GM21423 (cell line): Measurements from ENCODE around the gene CKAP4.

ENCODE experiments used
- ATAC-seq: cut with Tn5 transposase; IDR thresholded peaks from one replicate; pipeline ENCODE4 v1.9.1; 2021; ENCODE audit warnings: mild to moderate bottlenecking, moderate library complexity; ENCODE audit not compliant: unreplicated experiment

The CKAP4 gene

DNA sequence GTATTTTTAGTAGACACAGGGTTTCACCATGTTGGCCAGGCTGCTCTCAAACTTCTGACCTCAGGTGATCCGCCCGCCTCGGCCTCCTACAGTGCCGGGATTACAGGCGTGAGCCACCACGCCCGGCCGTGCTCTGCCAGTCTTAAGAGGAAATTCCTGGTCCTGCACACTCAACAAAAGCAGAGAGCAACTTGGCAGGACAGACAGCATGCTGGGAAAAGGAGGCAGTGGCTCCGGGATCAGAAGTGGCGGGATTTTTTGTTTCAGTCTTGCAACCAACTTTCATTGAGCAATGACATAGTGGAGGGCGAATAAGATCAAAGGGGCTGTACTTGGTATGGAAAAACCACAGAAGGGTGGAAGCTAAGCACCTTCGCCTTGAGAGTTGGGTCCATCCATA lies 2.1 kb downstream of the CKAP4 start:
- ATAC-seq, result no peak

DNA sequence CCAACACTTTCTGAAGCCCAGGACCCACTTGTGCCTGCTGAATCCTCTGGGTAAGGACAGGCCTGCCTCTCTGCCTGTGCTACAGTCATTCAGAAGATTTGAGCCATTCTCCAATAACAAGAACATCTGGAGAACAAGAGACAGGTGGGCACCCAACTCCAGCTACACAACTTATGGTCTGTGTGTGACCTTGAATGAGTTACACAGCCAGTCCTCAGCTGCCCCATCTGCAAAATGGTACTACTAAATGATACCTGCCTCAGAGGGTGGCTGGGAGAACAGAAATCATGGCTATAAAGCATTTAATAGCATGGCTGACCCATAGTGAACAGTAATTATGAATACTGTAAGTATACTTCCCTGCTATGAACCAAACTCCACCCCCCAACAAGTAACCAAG lies 4.2 kb downstream of the CKAP4 start:
- ATAC-seq, result no peak

DNA sequence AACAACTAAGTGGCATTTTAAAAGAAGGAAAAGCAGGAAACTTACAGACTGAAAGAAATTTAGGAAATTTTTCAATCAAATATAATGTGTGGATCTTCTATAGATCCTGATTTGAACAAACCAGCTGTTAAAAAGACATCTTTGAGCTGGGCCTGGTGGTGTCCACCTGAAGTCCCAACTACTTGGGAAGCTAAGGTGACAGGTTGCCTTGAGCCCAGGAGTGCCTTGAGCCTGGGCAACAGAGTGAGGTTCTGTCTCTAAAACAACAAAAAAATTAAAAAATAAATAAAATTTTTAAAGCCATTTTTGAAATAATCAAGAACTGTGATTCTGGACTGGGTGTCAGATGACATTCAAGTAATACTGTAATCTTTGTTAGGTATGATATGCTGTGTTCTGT lies 7.0 kb downstream of the CKAP4 start:
- ATAC-seq, result no peak

DNA sequence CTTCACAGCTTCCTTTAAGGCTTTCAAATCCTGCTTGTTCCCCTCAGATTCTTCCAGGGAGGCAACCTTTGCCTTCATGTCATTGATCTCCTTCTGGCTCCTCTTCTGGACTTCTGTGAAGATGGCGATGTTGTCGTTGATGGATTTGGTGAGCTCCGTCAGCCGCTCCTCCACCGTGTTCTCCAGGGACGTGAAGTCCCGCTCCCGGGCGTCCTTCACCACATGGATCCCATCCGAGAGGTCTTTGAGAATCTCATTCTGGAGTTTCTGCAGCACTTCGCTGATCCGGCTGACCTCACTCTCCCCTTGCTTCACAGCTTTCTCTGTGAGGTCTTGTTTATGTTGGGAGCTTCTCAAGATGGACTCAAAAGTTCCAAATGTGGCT lies 7.9 kb downstream of the CKAP4 start:
- ATAC-seq, result no peak

DNA sequence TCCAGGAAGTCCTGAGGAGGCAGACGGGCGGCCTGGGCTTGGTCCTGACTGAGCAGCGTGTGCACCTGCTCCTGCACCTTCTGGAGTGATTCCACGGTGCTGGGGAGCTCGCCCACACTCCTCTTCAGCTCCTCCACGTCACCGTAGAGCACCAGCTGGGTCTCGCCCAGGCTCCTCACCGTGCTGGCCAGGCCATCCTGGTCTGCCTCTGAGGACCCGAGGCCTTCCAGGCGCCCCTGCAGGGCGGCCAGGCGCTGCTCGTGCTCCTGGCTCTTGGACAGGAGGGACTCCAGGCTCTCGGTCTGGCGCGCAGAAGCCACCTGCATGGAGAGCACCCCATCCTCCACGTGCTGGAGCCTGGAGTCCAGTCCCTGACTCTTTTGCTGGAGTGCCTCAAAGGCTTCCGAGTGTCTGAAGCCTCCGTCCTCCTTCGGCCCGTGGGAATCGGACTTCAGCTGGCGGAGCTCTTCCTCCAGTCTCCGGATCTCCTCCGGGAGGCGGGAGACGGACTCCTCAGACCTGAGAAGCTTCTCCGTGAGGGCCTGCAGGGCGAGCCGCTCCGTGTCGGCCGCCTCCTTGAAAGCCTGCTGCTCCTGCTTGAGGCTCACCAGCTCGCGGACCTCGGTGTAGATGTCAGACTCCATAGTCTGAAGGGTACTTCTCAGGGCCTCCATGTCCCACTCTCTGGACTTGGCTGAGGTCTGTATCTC lies 8.4 kb downstream of the CKAP4 start:
- no peak for ATAC-seq

DNA sequence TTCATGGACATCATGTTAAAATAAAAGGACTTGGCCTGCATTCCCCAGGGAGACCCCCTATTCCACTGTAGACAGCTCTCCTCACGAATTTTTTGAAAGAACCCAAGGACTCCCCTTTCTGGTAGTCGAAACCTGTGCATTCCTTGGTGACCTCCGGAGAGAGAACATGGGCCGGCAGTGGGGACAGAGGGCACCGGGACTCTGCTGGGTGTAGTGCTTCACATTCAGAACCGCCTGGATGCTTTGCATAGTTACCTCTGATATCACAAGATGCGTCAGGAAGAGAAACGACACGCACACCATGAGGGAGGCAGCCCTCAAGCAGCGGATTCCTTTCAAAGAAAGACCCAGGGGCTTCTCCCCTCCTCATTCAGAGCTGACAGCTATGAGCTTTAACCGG lies 9.7 kb downstream of the CKAP4 start:
- no peak for ATAC-seq

DNA sequence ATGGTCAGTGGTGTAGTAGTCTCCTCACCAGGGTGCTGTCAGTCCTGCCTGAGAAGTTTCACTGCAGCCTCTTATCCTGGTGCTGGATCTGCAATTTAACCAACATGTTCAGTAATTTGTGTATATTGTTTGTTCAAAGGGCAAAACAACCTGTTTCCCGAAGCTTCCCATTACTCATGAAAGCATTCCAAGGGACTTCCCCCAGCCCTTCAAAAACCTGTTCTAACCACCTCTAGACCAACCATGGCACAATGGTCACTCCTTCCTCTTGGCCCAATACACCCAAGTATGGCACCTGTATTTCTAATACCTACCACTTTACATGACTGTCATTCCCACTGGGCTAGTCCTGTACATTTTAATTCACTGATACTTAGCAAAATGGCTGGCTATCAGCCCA lies 12.1 kb downstream of the CKAP4 start:
- ATAC-seq, result no peak

DNA sequence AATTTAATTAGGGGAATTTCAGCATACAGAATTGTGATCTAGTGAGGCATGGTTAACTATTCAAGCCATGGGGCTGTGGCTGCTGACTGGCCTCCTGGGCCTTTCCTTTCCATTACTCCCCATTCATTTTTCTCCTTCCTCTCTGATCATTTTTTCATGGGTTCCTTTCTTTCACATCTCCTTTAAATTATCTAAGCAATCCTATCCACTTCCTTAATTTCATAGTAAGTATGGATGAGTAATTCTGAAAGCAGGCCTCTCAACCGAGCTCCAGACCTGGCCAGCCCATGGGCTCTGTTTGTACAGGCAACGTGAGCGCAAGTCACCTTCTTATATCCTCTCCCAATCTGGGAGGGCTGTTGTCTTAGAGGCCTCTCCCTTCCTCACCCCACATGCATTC lies 13.4 kb downstream of the CKAP4 start:
- ATAC-seq, result no peak

DNA sequence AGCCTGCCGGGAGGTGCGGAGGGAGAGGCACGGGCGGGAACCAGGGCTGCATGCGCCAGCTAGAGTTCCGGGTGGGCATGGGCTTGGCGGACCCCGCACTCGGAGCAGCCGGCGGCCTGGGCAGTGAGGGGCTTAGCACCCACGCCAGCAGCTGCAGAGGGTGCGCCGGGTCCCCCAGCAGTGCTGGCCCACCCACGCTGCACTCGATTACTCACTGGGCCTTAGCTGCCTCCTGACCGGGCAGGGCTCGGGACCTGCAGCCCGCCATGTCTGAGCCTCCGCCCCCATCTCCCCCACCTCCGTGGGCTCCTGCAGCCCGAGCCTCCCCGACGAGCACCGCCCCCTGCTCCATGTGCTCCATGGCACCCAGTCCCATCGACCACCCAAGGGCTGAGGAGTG lies 14.8 kb downstream of the CKAP4 start:
- no peak for ATAC-seq

DNA sequence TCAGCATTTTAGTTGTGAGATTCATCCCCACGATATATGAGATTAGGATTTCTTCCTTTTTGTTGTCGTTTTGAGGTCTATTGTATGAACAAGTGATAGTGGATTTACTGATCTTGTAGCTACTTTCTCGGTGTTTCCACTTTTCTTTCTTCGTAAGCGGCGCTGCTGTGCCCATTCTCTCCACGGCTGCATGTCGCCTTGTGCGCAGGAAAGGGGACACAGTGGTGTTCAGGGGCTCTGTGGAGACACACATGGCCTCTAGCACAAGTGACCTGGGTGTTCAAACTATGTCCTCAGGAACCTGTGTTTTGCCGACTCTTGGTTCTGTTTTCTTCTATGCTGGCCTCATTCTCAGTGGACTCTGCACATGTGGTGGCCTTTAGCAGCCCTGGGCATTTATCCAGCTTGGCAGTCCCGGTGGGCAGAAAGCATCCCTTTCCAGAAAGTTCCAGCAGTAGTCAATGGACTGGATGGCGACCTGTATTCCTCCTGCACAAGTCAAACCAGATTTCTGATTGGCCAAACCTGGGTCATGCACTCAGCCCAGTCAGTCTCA lies 18.7 kb downstream of the CKAP4 start:
- ATAC-seq, result no peak

DNA sequence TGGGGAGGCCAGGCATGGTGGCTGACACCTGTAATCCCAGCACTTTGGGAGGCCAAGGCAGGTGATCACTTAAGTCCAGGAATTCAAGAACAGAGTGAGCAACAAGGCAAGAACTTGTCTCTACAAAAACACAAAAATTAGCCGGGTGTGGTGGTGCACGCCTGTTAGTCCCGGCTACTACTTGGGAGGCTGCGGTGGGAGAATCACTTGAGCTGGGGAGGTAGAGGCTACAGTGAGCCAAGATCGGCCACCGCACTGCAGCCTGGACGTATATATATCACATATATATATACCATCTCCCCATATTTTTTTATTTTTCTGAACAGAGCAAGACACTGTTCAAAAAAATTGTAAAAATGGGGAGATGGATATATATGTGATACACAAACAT lies 19.5 kb downstream of the CKAP4 start:
- no peak for ATAC-seq

DNA sequence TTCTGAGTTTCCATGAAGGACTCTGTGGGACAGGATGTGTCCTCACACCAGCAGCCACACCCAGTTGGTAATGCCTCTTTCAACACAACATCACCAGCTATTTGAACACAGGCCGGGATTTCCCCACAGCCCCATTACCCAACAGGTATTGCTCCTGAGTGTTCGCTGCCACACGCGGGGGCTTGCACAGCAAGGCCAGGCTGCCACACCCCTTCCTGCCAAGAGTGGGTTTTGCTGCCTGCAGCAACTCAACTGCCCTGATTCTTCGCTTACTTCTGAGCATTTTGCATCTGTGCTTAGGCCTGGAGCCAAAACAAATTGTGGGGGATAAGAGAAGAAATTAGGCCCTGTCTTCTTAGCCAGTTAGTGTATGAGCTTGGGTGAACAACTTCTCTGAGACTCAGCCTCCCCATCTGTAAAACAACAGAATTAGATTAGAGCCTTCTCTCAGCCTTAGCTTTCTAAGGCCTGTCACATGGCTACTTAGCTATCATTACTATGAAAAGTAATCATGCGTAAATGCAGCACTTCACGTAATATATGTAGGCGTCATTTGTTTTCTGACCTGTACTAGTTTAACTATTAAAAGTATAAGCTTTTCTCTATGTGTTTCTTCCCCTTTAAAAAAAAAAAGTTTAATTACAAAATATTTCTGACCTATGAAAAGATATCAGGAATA lies 20.0 kb downstream of the CKAP4 start:
- ATAC-seq, result no peak

DNA sequence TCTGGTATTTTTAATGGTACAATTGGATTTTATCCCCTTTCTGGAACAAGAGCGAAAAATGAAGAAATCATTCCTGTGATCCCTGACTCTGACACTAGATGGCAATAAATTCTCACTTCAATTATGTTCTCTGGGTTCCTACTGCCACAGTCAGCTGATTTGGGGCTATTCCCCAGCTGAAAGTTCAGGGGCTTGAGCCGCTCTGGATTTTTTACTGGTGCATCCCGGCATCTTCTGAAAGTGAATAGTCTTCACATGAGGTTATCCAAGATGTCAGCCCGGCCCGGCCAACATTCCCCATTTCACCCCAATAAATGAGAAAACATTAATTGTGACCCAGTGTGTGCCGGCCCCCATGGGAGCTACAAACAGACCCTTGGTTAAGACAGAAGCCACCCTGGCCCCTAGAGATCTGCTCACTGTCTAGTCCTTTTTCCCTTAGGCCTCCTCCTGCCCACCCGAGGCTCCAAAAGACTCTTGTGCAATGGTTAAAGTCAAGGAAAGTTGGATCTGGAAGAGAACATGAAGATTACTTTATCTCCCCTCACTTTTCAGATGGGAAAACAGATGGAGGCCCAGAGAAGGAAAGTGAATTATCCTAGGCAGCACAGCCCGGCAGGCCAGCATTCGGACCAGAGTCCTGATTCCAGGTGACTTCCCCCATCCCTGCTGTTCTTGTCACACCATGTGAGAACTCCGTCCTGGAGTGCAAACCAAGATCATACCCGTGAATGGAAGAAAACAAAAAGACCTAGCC lies 20.8 kb downstream of the CKAP4 start:
- ATAC-seq, result no peak

DNA sequence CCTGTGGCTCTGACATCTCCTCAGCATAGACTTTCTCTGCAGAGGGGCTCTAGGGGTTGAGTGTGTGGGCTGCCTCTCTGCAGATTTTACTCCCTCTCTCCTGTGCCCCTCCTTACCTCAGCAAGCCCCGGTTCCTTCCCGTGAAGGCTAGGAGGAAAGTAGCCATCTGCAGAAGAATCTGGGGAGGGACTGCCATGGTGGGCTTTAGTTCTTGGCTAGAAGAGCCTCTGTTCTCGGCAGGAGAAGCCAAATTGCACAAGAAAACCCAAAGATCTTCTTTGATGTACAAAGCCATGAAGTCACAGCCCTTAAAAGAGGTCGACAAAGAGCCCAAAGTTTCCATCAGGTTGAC lies 23.5 kb downstream of the CKAP4 start:
- ATAC-seq, result no peak

DNA sequence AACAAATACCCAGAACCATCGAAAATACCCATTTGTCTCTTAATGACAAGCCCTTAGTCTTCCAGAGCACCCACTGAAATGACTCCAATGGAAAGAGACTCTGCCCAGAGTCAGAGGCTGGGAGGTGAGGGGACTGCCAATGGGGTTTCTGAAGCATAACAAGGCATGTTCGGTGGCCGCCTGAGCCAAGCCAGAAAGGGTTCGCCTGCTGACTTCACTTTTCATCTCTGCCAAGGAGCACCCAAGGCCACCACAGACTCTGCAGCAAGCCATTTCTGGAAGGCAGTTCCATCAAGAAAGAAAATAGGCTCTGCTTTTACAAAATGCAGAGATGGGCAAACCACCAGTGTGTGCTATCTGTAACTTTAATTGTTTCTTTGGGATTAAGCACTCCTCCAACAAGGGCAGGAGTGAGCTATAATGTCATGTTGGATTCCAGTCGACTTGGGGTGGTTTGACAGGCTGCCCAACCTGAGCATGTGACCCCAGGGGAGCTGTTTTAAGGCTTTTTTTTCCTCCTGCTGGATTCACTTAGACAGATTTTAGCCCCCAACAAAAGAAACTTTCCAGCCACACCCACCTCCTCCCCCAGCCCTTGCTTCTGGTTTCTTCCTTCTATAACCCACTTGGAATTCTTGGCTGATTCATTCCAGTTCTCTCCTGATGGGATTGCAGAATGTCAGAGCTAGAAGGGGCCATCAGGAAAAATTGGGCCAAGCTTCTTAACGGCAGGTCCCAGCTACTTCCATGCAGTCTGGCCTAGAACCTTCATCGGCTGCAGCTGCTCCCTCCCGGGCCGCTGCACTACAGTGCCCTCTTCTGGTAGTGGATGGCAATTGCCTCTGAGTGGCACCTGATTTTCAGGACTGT lies 24.1 kb downstream of the CKAP4 start:
- ATAC-seq, result peak; percentile 69

DNA sequence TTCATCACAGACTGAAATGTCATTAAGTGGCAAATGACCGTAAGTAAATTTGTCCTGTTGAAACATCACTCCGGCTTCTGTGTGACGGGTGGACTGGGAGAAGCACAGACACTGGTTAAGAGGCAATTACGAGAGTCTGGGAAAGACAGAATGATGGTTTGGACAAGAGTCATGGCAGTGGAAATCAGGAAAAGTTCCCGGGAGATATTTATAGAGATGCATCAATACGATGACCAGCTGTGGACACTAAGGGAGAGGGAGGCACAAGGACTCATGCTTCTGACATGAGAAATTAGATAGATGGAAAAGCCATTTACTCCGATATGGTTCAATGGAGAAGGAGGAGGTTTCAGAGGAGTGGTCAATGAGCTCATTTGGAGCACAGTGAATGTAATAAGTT lies 27.3 kb downstream of the CKAP4 start:
- ATAC-seq, result no peak

DNA sequence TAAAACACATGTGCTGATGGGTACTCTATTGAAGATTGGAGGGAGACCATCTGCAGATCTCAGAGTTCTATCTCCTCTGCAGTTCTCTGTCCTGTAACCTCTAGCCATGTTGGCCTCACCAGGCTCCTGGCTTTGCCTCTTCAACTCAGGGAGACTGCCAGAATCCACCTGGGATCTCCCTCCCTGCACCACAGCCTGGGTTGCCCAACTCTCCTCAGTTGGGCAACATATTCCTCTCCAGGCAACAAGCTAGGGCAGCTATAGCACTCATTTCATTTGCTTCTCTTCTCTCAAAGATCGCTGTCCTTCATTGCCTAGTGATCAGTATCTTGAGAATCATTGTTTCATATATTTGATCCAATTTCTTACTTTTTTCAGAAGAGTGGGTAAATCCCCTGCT lies 28.8 kb downstream of the CKAP4 start:
- ATAC-seq, result no peak

DNA sequence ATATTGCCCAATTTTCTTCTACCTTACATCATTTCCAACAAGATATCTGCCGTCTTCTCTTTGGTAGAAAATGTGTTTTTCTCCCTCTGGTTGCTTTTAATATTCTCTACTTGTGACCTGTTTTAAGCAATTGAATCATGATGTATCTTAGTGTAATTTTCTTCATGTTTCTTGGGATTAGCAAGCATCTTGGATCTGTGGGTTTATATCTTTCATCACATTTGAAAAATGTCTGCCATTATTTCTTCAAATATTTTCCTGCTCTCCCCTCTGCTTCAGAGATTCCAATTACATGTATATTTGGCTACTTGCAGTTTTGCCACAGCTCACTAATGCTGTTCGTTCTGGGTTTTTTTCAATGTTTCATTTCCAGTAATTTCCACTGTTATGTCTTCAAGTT lies 30.1 kb downstream of the CKAP4 start:
- no peak for ATAC-seq

DNA sequence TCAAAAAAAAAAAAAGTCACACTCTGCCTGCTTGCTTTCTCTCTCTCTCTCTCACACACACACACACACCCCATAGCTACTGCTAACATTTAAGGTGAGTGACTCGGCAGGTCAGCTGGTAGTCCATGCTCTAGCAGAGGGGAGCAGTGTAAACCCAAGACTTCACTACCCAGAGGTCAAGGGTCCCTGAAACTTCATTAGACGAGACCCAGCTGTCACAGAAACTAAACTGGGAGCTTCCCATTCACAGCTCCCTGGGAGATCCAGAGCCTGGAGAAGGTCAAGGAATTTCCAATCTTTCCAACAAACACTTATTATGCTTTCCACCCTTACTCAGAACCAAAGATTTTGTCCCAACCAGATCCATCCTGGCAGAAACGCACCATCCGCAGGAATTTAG lies 33.2 kb downstream of the CKAP4 start:
- ATAC-seq, result no peak

DNA sequence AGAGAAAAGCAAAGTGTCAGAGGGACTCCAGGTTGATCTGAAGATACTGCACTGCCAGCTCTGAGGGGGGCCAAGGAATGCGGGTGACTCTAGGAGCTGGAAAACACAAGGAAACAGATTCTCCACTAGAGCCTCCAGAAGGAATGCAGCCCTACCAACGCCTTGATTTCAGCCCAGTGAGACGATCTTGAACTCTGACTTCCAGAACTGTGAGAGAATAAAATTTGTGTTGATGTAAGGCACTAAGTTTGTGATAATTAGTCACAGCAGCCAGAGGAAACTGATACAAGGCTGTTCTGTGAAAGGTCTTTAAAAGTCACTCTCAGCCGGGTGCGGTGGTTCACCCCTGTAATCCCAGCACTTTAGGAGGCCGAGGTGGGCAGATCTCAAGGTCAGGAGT lies 34.2 kb downstream of the CKAP4 start:
- ATAC-seq, result no peak

DNA sequence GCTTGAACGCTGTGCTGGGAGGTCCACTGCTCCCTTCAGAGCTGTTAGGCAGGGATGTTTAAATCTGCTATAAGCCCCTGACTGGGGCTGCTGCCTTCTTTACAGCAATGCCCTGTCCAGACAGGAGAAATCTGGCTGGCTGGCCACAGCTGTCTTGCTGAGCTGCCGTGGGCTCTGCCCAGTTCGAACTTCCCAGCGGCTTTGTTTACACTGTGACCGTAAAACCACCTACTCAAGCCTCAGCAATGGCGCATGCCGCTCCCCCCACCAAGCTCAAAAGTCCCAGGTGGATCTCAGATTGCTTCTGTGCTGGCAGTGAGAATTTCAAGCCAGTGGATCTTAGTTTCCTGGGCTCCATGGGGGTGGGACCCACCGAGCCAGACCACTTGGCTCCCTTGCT lies 35.8 kb downstream of the CKAP4 start:
- no peak for ATAC-seq
